ENCODE measurements around the gene CREBRF.
"Not testable (repeated sequence)": the region's sequence is repeated elsewhere in the genome, so short reads cannot be mapped to it uniquely, and the experiment has no call there.

The CREBRF gene

DNA sequence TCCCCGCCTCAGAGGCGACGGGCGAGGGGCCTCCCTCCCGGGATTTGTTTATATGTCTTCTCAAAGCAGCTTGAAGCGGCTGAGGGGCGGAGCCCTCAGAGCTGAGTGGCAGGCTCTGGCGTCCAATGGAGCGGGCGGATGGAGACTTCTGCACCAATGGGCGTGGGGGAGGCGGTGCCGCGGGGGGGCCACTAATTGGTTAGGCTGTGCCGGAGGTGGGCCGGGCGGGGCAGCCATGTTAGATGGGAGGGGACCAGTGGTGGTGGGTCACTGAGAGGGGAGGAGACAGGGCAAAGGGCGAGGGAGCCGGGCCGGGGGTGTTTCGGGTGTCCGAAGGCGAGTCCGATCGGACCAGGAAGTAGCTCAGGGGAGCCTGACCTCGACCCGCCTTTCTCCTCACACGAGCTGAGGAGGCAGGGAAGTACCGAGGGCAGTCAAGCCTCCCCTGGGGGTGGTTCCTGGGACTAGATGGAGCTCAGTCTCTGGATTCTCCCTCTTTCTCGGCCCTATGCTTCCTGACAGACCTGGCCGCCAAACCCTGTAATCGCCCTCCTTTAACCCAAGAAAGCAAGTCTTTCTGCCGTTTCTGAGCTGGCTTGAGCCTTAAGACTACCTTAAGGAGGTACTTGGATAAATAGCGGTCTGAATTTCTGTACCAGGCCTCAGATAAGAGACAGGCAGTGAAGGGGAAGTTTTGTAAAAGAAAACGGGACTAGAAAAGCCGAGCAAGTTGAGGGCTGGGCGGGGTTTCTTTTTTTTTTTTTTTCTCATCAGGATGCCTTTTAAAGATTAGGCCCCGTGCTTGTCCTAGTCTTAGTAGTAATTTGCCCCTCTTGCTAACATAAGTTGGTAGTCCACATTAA is 1.1 kb downstream of the CREBRF start:
- CTCF ChIA-PET: interaction anchor here (0.9 to 1.9 kb wide), 12 partner anchors 9 to 237 kb away, joined by 3 to 7 read pairs (median 4); partner anchors contain the start of genes BNIP1 and RPL26L1
- POLR2A ChIA-PET: interaction anchor here (0.6 to 1.4 kb wide), 10 partner anchors 9 to 286 kb away, joined by 3 to 7 read pairs (median 4); partner anchors contain the start of genes ATP6V0E1 and DUSP1
- TF ChIP-seq, protein P1, sequence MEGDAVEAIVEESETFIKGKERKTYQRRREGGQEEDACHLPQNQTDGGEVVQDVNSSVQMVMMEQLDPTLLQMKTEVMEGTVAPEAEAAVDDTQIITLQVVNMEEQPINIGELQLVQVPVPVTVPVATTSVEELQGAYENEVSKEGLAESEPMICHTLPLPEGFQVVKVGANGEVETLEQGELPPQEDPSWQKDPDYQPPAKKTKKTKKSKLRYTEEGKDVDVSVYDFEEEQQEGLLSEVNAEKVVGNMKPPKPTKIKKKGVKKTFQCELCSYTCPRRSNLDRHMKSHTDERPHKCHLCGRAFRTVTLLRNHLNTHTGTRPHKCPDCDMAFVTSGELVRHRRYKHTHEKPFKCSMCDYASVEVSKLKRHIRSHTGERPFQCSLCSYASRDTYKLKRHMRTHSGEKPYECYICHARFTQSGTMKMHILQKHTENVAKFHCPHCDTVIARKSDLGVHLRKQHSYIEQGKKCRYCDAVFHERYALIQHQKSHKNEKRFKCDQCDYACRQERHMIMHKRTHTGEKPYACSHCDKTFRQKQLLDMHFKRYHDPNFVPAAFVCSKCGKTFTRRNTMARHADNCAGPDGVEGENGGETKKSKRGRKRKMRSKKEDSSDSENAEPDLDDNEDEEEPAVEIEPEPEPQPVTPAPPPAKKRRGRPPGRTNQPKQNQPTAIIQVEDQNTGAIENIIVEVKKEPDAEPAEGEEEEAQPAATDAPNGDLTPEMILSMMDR (IDR thresholded peaks at IDR 0.05; ENCODE audit: control extremely low read depth, extremely low read depth, low read depth, missing control alignments): no peak
- DNase-seq (ENCODE audit: extremely low spot score): peak; percentile 98

DNA sequence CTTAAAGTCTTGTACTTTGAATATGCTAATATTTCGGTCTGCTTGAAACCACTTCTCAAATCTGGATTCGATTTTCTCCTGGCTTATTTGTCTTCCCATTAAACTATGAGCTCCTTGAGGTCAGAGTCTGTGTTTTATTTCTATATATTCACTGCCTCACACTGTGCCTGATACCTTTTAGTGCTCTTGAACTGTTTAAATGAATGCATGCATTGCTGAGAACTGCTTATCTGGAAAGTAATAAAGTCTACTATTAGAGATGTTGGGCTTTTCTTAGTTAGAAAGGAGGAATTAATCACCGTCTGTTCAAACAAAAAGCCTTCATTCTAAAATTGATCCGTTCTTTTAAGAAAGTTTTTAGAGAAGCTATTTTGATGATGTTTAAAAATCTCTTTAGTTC is 6.0 kb downstream of the CREBRF start:
- ChIA-PET POLR2A (interaction anchor here (1.0 kb wide), 1 partner anchor 78 kb away, joined by 5 read pairs; the partner anchor contains the start of gene ATP6V0E1), CTCF (interaction anchor here (1.3 to 1.5 kb wide), 2 partner anchors 11 to 20 kb away, joined by 3 read pairs; no protein-coding TSS in a partner anchor)
- DNase-seq (ENCODE audit: extremely low spot score): no peak
- TF ChIP-seq, protein P1 (IDR thresholded peaks at IDR 0.05; ENCODE audit: control extremely low read depth, extremely low read depth, low read depth, missing control alignments): no peak

DNA sequence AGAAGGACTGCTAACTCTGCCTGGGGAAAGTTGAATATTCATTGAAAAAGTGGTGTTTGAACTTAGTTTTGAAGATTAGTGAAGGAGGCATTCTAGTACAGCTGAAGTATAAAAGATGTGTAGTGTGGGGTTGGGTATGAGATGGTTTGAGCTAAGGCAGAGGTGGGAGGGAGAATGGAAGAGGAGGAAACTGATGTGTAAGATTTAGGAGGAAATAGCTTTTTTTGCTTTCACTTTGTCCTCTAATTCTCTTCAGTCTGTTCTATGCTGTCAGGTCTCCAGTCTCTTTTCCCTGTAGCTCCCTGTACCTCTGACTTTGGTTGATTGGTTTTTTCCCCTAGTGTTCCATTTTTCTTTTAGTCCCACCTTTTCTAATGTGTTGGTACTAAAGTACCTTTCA is 9.0 kb downstream of the CREBRF start:
- POLR2A ChIA-PET: interaction anchor here (0.9 kb wide), 3 partner anchors 26 to 294 kb away, joined by 3 read pairs; partner anchors contain the start of genes ATP6V0E1 and DUSP1
- TF ChIP-seq, protein P1 (IDR thresholded peaks at IDR 0.05; ENCODE audit: control extremely low read depth, extremely low read depth, low read depth, missing control alignments): no peak

DNA sequence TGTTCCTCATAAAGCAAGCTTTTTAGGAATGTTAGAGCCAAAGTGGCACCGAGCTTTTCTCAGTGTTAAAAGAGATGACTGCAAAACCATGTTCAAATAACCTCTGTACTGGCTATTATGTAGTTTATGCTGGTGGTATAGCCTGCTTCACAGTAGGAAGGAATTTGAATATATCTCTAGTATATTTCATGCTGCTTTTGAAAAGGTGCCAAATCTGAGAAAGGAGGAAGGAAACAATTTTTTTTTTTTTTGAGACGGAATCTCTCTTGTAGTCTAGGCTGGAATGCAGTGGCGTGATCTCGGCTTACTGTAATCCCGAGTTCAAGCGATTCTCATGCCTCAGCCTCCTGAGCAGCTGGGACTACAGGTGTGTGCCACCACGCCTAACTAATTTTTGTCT is 13.5 kb downstream of the CREBRF start:
- ChIA-PET CTCF (interaction anchor here (0.8 to 2.1 kb wide), 2 partner anchors 12 to 66 kb away, joined by 3 to 5 read pairs; no protein-coding TSS in a partner anchor), POLR2A (interaction anchor here (0.6 kb wide), 1 partner anchor 57 kb away, joined by 3 read pairs; no protein-coding TSS in a partner anchor)
- TF ChIP-seq, protein P1 (IDR thresholded peaks at IDR 0.05; ENCODE audit: control extremely low read depth, extremely low read depth, low read depth, missing control alignments): no peak
- no peak for DNase-seq (ENCODE audit: extremely low spot score)

More for the DNA sequence above, 9.0 kb downstream of the CREBRF start:
- DNase-seq (ENCODE audit: extremely low spot score): no peak
- CTCF ChIA-PET: interaction anchor here (0.9 to 1.4 kb wide), 4 partner anchors 11 to 86 kb away, joined by 3 to 4 read pairs (median 4); no protein-coding TSS in a partner anchor

DNA sequence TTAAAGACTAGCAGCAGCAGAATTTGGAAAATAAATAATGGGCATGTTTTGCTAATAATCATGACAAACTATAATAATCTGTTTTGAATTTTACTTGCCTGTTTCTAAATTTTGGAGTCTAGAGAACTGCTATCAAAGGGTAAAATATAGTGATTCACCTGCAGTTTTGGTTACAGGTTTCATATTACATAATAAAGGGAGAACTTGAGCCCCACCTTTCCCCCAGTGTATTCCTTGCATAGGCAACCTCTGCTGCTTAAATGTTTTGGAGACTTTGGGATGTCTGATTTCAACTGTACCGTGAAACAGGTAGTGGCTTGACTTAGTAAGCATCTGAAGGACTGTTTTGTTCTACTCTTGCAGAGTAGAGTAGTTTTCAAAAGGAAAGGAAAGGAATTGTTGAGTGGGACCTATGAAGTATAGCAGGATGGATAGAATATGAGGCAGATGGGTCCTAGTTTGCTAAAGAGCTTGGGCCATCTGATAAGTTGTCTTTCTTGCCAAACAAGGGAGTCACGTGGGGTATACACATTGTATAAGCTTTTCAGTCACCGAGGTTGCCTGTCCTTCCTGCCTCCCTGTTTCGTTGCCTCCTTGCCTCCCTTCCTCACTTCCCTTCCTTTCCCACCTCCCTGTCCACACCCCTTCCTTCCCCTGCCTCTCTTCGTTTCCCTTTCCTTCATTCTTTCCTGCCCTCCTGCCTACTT is 19.1 kb downstream of the CREBRF start:
- TF ChIP-seq, protein P1 (IDR thresholded peaks at IDR 0.05; ENCODE audit: control extremely low read depth, extremely low read depth, low read depth, missing control alignments): no peak
- ChIA-PET POLR2A (no interaction called here), CTCF (no interaction called here)
- DNase-seq (ENCODE audit: extremely low spot score): no peak

DNA sequence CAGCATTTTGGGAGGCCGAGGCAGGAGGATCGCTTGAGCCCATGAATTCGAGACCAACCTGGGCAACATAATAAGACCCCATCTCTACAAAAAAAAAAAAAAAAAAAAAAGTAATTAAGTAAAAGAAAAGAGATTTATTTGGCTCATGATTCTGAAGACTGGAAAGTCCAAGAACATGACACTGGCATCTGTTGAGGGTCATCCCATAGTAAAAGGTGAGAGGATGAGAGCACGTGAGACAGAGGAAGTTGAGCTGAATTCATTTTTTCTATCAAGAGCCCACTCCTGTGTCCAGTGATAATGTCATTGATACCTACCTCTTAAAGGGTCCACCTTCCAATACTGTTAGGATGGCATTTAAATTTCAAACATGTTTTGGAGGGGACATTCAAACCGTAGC is 19.8 kb downstream of the CREBRF start:
- CTCF ChIA-PET: interaction anchor here (1.2 kb wide), 1 partner anchor 10 kb away, joined by 4 read pairs; no protein-coding TSS in a partner anchor
- no peak for DNase-seq (ENCODE audit: extremely low spot score)
- POLR2A ChIA-PET: no interaction called here
- TF ChIP-seq, protein P1 (IDR thresholded peaks at IDR 0.05; ENCODE audit: control extremely low read depth, extremely low read depth, low read depth, missing control alignments): no peak

DNA sequence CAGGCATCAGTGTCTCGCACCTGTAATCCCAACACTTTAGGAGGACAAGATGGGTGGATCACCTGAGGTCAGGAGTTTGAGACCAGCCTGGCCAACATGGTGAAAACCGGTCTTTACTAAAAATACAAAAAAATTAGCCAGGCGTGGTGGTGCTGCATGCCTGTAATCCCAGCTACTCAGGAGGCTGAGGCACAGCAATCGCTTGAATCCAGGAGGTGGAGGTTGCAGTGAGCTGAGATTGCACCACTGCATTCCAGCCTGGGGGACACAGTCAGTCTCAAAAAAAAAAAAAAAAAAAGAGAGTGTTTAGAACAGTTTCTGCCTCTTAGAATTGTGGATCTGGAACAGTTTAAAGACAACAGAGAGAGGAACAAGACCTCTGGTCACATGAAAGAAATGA is 20.3 kb downstream of the CREBRF start:
- POLR2A ChIA-PET; DNase-seq (ENCODE audit: extremely low spot score): not testable (repeated sequence)
- CTCF ChIA-PET: interaction anchor here (1.2 kb wide), 1 partner anchor 11 kb away, joined by 4 read pairs; no protein-coding TSS in a partner anchor
